ENCODE data around the gene PPP1R27.

Gene PPP1R27

DNA sequence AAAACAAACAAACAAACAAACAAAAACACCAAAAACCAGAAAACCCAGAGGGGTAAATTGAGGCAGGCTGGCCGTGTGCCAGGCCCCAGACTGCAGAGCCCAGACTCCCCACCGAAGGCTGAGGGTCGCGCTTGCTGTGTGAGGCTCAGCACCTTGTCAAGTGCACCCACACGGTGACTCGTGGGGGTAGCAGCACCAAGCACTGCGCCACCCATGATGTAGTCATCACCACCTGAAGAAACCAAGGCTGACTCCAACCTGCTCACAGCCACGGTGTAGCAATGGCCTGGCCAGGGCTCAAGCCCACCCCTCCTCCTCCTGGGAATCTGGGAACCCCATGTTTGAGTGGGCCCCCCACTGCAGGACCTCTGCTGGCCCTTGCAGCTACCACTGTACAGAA lies 13.7 kb downstream of the PPP1R27 start:
- no peak for DNase-seq (ENCODE audit: low spot score)

DNA sequence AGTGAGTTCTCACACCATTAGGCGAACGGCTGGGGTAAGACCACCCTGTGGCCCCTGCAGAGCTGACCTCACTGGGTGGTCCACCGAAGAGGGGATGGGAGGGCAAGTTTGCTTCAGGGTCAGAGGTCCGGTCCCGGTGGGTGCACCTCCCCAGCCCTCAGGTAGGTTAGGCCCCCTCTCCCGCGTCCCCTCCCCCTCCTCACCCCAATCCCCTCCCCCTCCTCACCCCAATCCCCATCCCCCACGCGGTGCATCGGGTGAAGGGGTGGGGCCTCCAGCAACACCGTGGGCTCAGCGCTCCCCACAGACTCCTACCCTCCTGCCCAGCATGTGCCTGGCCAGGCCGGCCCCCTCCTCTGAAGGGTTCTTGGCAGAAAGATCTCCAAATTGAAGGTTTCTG lies 15.1 kb downstream of the PPP1R27 start:
- no peak for DNase-seq (ENCODE audit: low spot score)

- no peak for DNase-seq (ENCODE audit: low spot score)
Measured at GRCh38 chr17:81817758-81818147, 17.1 kb downstream of the PPP1R27 start.

DNA sequence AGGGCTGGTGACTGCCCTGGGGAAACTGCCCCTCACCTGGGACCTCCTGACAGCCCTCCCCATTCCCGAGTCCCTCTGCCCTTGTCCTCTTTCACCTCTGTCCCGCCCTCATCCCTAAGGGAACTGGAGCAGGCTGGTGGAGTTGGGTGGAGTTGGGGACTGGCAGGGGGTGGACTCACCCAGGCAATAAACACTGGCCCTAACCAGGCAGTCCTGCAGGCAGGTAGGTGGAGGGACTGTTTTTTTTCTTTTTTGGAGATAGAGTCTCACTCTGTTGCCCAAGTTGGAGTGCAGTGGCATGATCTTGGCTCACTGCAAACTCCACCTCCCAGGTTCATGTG lies 19.2 kb downstream of the PPP1R27 start:
- no peak for DNase-seq (ENCODE audit: low spot score)

DNA sequence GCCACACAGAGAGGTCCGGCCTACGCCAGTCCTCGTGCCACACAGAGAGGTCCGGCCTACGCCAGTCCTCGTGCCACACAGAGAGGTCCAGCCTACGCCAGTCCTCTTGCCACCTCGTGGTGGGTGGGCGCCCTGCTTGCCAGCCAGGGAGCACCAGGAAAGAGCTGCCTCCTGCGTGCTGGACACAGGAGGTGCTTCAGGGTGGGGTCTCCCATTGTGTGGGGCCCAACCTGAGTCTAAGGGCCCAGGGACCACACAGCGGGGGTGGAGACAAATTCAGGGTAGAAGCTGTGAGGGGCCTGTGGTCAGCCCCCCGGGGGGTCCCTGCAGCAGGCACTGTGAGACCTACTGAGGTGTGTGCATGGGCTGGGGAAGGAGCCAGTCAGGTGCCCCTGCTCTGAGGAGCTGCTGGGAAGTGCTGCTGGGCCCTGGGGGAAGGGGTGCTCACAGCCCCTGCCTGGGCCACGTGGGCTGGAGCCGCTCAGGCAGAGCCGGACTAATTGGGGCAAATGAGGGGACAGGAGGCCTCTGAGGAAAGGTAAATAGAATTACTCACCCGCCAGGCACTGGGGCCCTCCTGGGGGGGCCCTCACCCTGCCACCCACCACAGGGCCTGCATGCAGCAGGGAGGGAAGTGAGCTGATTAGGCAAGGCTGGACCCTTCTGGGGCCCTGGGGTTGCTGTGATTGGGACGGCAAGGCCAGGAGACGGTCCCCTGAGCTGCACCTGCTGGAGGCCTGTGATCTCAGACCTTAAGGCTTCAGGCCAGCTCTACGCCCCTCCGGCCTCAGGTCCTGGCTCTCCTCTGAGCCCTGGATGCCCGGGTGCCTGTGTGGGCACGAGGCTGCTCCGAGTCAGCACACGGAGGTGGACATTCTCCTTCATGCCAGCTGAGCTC lies 19.9 kb downstream of the PPP1R27 start:
- DNase-seq (ENCODE audit: low spot score) = no peak

DNA sequence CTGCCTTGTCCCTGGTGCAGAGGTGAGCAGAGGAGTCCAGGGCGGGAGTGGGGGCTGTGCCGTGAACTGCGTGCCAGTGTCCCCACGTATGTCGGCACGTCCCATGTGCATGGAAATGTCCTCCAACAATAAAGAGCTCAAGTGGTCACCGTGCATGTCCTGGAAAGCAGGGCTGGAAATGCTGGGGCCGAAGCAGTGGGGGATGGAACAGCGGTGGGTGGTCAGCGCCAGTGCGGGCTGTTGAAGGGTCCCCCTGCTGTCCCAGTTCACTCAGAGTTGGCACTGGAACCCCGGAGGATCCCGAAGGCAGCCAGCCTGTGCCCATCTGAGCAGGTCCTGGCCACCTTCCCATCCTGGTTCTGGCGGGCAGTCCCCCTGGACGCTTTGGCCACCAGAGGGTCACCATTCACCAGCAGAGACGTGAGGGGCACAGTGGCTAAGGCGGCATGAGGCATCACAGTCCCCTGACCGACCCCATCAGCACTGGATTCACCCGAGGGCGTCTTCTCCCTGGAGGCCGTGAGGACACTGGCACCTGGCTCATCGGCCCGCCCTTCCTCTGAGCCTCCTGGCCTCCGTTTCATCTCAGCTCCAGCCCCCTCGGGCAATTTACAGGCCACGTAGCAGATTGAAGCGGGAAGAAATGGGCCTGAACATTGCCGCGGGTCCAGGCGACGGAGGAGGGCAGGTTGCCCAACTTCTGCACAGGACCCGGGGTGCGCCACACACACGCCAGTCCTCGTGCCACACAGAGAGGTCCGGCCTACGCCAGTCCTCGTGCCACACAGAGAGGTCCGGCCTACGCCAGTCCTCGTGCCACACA lies 20.8 kb downstream of the PPP1R27 start:
- DNase-seq (ENCODE audit: low spot score) = no peak

DNA sequence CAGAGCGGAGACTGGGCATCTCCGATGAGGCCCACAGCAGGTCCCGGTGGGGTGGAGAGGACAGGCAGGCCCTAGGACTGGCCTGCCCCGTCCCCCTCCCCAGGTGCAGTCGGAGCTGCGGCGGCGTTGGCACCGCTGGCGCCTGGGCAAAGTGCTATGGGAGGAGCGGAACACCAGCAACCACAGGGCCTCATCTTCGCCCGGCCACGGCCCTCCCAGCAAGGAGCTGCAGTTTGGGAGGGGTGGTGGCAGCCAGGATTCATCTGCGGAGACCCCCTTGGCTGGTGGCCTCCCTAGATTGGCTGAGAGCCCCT lies 21.5 kb downstream of the PPP1R27 start:
- DNase-seq (ENCODE audit: low spot score) = no peak

- no peak for DNase-seq (ENCODE audit: low spot score)
Measured at GRCh38 chr17:81812571-81813370, 22.1 kb downstream of the PPP1R27 start.

DNA sequence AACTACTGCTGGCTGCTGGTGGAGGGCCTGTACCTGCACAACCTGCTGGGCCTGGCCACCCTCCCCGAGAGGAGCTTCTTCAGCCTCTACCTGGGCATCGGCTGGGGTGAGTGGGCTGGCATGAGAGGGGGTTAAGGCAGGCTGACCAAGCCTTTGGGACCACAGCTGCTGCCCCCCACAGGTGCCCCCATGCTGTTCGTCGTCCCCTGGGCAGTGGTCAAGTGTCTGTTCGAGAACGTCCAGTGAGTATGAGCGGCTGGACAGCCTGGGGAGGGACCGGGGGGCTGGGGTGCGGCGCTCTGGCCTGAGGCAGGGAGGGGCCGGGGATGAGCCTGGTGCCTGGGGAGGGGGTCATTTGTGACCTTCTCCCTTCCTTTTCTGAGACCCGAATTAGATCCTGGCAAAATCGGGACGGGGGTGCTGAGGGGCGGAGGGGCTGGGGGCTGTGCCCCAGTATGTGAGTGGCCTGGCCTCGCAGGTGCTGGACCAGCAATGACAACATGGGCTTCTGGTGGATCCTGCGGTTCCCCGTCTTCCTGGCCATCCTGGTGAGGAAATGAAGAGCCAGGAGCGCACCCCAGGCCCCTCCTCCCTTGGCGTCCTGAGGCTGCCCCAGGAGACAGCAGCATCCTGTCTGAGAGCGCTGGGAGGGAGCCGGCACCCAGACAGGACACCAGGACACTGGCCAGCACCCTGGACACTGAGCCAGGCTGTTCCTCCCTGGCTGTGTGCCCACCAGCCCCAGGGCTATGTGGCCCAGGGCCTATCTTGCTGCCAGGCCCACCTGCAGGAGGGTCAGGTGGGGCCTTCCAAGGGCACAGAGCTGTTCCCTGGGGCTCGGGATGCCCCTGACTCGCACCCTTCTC lies 22.9 kb downstream of the PPP1R27 start:
- DNase-seq (ENCODE audit: low spot score) = no peak

GRCh38 chr17:81810892-81811704 lies 23.8 kb downstream of the PPP1R27 start:
- no peak for DNase-seq (ENCODE audit: low spot score)

- DNase-seq (ENCODE audit: low spot score) = no peak
Measured at GRCh38 chr17:81810476-81810875, 24.4 kb downstream of the PPP1R27 start.

- DNase-seq (ENCODE audit: low spot score) = no peak
Measured at GRCh38 chr17:81809556-81809998, 25.3 kb downstream of the PPP1R27 start.

DNA sequence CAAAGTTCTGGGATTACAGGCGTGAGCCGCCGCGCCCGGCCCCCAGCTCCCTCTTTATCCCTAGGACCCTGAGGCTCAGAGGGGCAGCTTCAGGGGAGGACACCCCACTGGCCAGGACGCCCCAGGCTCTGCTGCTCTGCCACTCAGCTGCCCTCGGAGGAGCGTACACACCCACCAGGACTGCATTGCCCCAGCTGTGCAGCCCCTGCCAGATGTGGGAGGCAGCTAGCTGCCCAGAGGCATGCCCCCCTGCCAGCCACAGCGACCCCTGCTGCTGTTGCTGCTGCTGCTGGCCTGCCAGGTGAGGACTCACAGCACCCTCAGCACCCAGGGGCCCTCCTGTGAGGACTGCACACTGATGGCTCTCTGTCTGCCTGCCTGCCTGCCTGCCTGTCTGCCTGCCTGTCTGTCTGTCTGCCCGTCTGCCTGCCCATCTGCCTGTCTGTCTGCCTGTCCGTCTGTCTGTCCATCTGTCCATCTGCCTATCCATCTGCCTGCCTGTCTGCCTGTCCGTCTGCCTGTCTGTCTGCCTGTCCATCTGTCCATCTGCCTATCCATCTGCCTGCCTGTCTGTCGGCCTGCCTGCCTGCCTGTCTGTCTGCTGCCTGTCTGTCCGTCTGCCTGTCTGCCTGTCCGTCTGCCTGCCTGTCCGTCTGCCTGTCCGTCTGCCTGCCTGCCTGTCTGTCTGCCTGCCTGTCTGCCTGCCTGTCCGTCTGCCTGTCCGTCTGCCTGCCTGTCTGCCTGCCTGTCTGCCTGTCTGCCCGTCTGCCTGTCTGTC lies 25.9 kb downstream of the PPP1R27 start:
- DNase-seq (ENCODE audit: low spot score) = no peak

- DNase-seq (ENCODE audit: low spot score) = no peak
Measured at GRCh38 chr17:81807839-81808238, 27.0 kb downstream of the PPP1R27 start.

- DNase-seq (ENCODE audit: low spot score) = no peak
Measured at GRCh38 chr17:81807210-81807719, 27.6 kb downstream of the PPP1R27 start.

DNA sequence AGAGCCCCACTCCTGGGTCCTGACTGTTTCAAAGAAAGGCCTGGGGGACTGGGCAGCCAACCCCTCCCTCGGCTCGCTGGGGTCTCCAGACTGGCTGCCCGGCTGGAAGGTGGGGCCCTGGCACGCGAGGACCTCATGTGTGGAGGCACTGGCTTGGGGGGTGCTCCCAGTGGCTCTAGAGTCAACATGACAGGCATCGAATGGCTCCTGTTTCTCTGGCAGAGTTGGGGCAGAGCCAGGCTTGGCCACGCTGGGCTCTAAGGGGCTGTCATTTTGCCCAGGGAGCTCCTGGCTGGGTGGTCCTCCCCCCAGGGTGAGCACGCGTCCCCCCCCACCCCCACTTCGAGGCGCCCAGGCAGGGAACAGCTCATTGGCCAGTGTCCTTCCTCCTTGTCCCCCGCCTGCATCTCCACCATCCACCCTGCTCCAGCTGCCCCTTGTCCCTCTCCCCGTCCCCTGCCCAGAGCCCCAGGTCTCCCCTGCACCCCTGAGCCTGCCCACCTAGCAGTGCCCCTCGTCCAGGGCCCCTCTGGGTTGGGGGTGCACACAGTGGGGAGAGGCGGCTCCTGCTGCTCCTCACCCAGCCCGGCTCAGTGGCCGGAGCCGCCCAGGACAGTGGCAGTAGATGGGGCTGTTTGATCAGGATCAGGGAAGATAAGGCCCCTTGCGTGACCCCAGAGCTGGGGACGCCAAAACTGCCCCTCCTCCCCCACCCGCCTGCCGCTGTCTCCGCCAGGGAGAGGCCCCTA lies 28.2 kb downstream of the PPP1R27 start:
- DNase-seq (ENCODE audit: low spot score) = no peak

GRCh38 chr17:81805707-81806460 lies 29.0 kb downstream of the PPP1R27 start:
- no peak for DNase-seq (ENCODE audit: low spot score)

All from Ammon's horn (tissue), 1 donor.